ENCODE measurements around the gene SDK1. TPM values are rescaled to one million over a fixed set of nuclear protein-coding genes. Genes with fewer than 3 reads are reported as not detected.
"Not testable (repeated sequence)": the region's sequence is repeated elsewhere in the genome, so short reads cannot be mapped to it uniquely, and the experiment has no call there.

Gene SDK1
- total RNA-seq, 6 experiments from 2014 or later: not detected

- Mint-ChIP-seq H3K4me3 (no peak overlapping the region), H3K36me3 (ENCODE audit: low read depth) (peaks cover 6% of the 10 kb centered on the region; the same call in 1 of the 2 replicates), H3K4me1 (ENCODE audit: low read depth) (no peaks in the 10 kb centered on the region), H3K27ac (no peak overlapping the region), H3K27me3 (ENCODE audit: insufficient read depth) (no peaks in the 10 kb centered on the region), H3K9me3 (peaks cover 50% of the 10 kb centered on the region)
- TF ChIP-seq CTCF (IDR thresholded peaks at IDR 0.05): no peak
- no peak for DNase-seq
Observed at GRCh38 chr7:4085937-4086691, 785.1 kb downstream of the SDK1 start.

GRCh38 chr7:4086723-4087122, 785.7 kb downstream of the SDK1 start:
- Mint-ChIP-seq H3K9me3 (peaks cover 54% of the 10 kb centered on the region), H3K4me1 (ENCODE audit: low read depth) (no peaks in the 10 kb centered on the region), H3K27ac (no peak overlapping the region), H3K4me3 (no peak overlapping the region), H3K27me3 (ENCODE audit: insufficient read depth) (no peaks in the 10 kb centered on the region), H3K36me3 (ENCODE audit: low read depth) (peaks cover 6% of the 10 kb centered on the region; the same call in 1 of the 2 replicates)
- DNase-seq: no peak
- TF ChIP-seq CTCF (IDR thresholded peaks at IDR 0.05): no peak

GRCh38 chr7:4091767-4092166, 790.7 kb downstream of the SDK1 start:
- peaks cover 6% of the 10 kb centered on the region; the same call in 1 of the 2 replicates for H3K36me3 Mint-ChIP-seq (ENCODE audit: low read depth)
- no peak for DNase-seq
- peaks cover 63% of the 10 kb centered on the region for H3K9me3 Mint-ChIP-seq
- H3K27me3 Mint-ChIP-seq (ENCODE audit: insufficient read depth): no peaks in the 10 kb centered on the region
- H3K27ac Mint-ChIP-seq: no peak overlapping the region
- no peak overlapping the region for H3K4me3 Mint-ChIP-seq
- H3K4me1 Mint-ChIP-seq (ENCODE audit: low read depth): no peaks in the 10 kb centered on the region
- no peak for TF ChIP-seq CTCF (IDR thresholded peaks at IDR 0.05)

GRCh38 chr7:4093035-4093434, 792.0 kb downstream of the SDK1 start:
- no peak for TF ChIP-seq CTCF (IDR thresholded peaks at IDR 0.05)
- Mint-ChIP-seq H3K9me3 (peaks cover 72% of the 10 kb centered on the region), H3K27ac (no peak overlapping the region), H3K4me3 (no peak overlapping the region), H3K4me1 (ENCODE audit: low read depth) (no peaks in the 10 kb centered on the region), H3K36me3 (ENCODE audit: low read depth) (peaks cover 6% of the 10 kb centered on the region; the same call in 1 of the 2 replicates), H3K27me3 (ENCODE audit: insufficient read depth) (no peaks in the 10 kb centered on the region)
- DNase-seq: no peak

- H3K27ac Mint-ChIP-seq: no peak overlapping the region
Observed at GRCh38 chr7:4093483-4093882, 792.4 kb downstream of the SDK1 start.

GRCh38 chr7:4094158-4094557, 793.1 kb downstream of the SDK1 start:
- not testable (repeated sequence) for H3K27ac Mint-ChIP-seq; H3K4me1 Mint-ChIP-seq (ENCODE audit: low read depth); H3K27me3 Mint-ChIP-seq (ENCODE audit: insufficient read depth); DNase-seq; H3K4me3 Mint-ChIP-seq
- Mint-ChIP-seq H3K9me3 (peaks cover 74% of the 10 kb centered on the region), H3K36me3 (ENCODE audit: low read depth) (peaks cover 11% of the 10 kb centered on the region)

More at GRCh38 chr7:4093483-4093882, 792.4 kb downstream of the SDK1 start:
- no peaks in the 10 kb centered on the region for H3K4me1 Mint-ChIP-seq (ENCODE audit: low read depth)
- TF ChIP-seq CTCF (IDR thresholded peaks at IDR 0.05): no peak
- H3K36me3 Mint-ChIP-seq (ENCODE audit: low read depth): peaks cover 6% of the 10 kb centered on the region; the same call in 1 of the 2 replicates
- DNase-seq: no peak
- H3K9me3 Mint-ChIP-seq: peaks cover 72% of the 10 kb centered on the region
- no peak overlapping the region for H3K4me3 Mint-ChIP-seq
- no peaks in the 10 kb centered on the region for H3K27me3 Mint-ChIP-seq (ENCODE audit: insufficient read depth)
